Activated CD4-positive, CD25-positive, alpha-beta regulatory T cell treated with anti-CD3 and anti-CD28 coated beads, Interleukin-2, amount 50 U/mL, for 16 hours (primary cell): ENCODE data around the gene APOF.
"Not testable (repeated sequence)": the region's sequence is repeated elsewhere in the genome, so short reads cannot be mapped to it uniquely, and the experiment has no call there.

ENCODE experiments used
- DNase-seq: peaks from one replicate; pipeline ENCODE4 v3.0.0-alpha.2; 2020; ENCODE audit warnings: low read depth, low spot score

Gene APOF

GRCh38 chr12:56362130-56363059 is at the start of gene APOF:
APOF (minus strand) TSS chr12:56362857; CDS start chr12:56362745, 112 bp downstream.
- no peak for DNase-seq

GRCh38 chr12:56411781-56412639 is 49.4 kb upstream of the APOF start:
- DNase-seq: no peak

- DNase-seq: no peak
These were observed 48.1 kb upstream of the APOF start for GRCh38 chr12:56410768-56411167.

- no peak for DNase-seq
These were observed 46.3 kb upstream of the APOF start for GRCh38 chr12:56408799-56409417.

- DNase-seq: not testable (repeated sequence)
These were observed 41.6 kb upstream of the APOF start for GRCh38 chr12:56404227-56404626.

- DNase-seq: not testable (repeated sequence)
These were observed 39.0 kb upstream of the APOF start for GRCh38 chr12:56401612-56402011.

- not testable (repeated sequence) for DNase-seq
These were observed 38.5 kb upstream of the APOF start for GRCh38 chr12:56401125-56401524.

GRCh38 chr12:56399466-56399865 is 36.8 kb upstream of the APOF start:
- DNase-seq: not testable (repeated sequence)

GRCh38 chr12:56398324-56398723 is 35.7 kb upstream of the APOF start:
- DNase-seq: no peak

GRCh38 chr12:56392331-56392730 is 29.7 kb upstream of the APOF start:
- DNase-seq: no peak

GRCh38 chr12:56391721-56392120 is 29.1 kb upstream of the APOF start:
- DNase-seq: no peak

GRCh38 chr12:56389412-56389811 is 26.8 kb upstream of the APOF start:
- no peak for DNase-seq

- DNase-seq: no peak
These were observed 24.6 kb upstream of the APOF start for GRCh38 chr12:56387152-56387736.

GRCh38 chr12:56385873-56386272 is 23.2 kb upstream of the APOF start:
- DNase-seq: no peak

GRCh38 chr12:56382611-56383010 is 20.0 kb upstream of the APOF start:
- DNase-seq: no peak

- DNase-seq: no peak
These were observed 15.3 kb upstream of the APOF start for GRCh38 chr12:56377989-56378316.

- DNase-seq: no peak
These were observed 14.8 kb upstream of the APOF start for GRCh38 chr12:56377310-56377988.

GRCh38 chr12:56375598-56376434 is 13.2 kb upstream of the APOF start:
- no peak for DNase-seq

- DNase-seq: no peak
These were observed 12.3 kb upstream of the APOF start for GRCh38 chr12:56374726-56375597.
